ENCODE data around the gene MANEA.
"Not testable (repeated sequence)": the region's sequence is repeated elsewhere in the genome, so short reads cannot be mapped to it uniquely, and the experiment has no call there.

The MANEA gene

GRCh38 chr6:95569560-95569959 is 7.8 kb upstream of the MANEA start:
- no peaks in the 10 kb centered on the region for H3K27me3 Mint-ChIP-seq

GRCh38 chr6:95572098-95572497 is 5.2 kb upstream of the MANEA start:
- Mint-ChIP-seq H3K4me1 (peaks cover 9% of the 10 kb centered on the region), H3K36me3 (peaks cover 7% of the 10 kb centered on the region), H3K4me3 (no peak overlapping the region), H3K9me3 (no peaks in the 10 kb centered on the region), H3K27me3 (no peaks in the 10 kb centered on the region), H3K27ac (no peak overlapping the region)
- ATAC-seq (ENCODE audit: low read depth) (no peak), DNase-seq (ENCODE audit: low spot score in 2 of 2) (no peak)

More at GRCh38 chr6:95569560-95569959, 7.8 kb upstream of the MANEA start:
- no peak overlapping the region for H3K27ac Mint-ChIP-seq
- peaks cover 9% of the 10 kb centered on the region for H3K4me1 Mint-ChIP-seq
- no peak for ATAC-seq (ENCODE audit: low read depth)
- peaks cover 7% of the 10 kb centered on the region for H3K36me3 Mint-ChIP-seq
- no peak for DNase-seq (ENCODE audit: low spot score in 2 of 2)
- H3K4me3 Mint-ChIP-seq: no peak overlapping the region
- no peaks in the 10 kb centered on the region for H3K9me3 Mint-ChIP-seq

GRCh38 chr6:95574811-95575210 is 2.5 kb upstream of the MANEA start:
- H3K27ac Mint-ChIP-seq: no peak overlapping the region
- peaks cover 4% of the 10 kb centered on the region for H3K36me3 Mint-ChIP-seq
- no peaks in the 10 kb centered on the region for H3K27me3 Mint-ChIP-seq
- peaks cover 15% of the 10 kb centered on the region for H3K4me1 Mint-ChIP-seq
- no peak for DNase-seq (ENCODE audit: low spot score in 2 of 2)
- no peak for ATAC-seq (ENCODE audit: low read depth)
- H3K4me3 Mint-ChIP-seq: no peak overlapping the region
- no peaks in the 10 kb centered on the region for H3K9me3 Mint-ChIP-seq

GRCh38 chr6:95576218-95576997 is 927 bp upstream of the MANEA start:
- no peaks in the 10 kb centered on the region for H3K27me3 Mint-ChIP-seq

GRCh38 chr6:95576998-95577303 is 384 bp upstream of the MANEA start:
- H3K4me3 Mint-ChIP-seq: peak overlapping the region; percentile 96
- H3K4me1 Mint-ChIP-seq: peaks cover 11% of the 10 kb centered on the region
- DNase-seq (ENCODE audit: low spot score in 2 of 2) (no peak), ATAC-seq (ENCODE audit: low read depth) (no peak)
- no peaks in the 10 kb centered on the region for H3K9me3 Mint-ChIP-seq
- H3K27ac Mint-ChIP-seq: peak overlapping the region; percentile 95
- H3K27me3 Mint-ChIP-seq: no peaks in the 10 kb centered on the region
- peaks cover 5% of the 10 kb centered on the region for H3K36me3 Mint-ChIP-seq

More at GRCh38 chr6:95576218-95576997, 927 bp upstream of the MANEA start:
- Mint-ChIP-seq H3K27ac (peak overlapping the region; percentile 95), H3K4me1 (peaks cover 13% of the 10 kb centered on the region), H3K36me3 (peaks cover 5% of the 10 kb centered on the region), H3K4me3 (peak overlapping the region; percentile 96), H3K9me3 (no peaks in the 10 kb centered on the region)
- no peak for DNase-seq (ENCODE audit: low spot score in 2 of 2)
- no peak for ATAC-seq (ENCODE audit: low read depth)

GRCh38 chr6:95578106-95578410 is 723 bp downstream of the MANEA start:
- no peaks in the 10 kb centered on the region for H3K9me3 Mint-ChIP-seq
- peak; percentile 16 for ATAC-seq (ENCODE audit: low read depth)

GRCh38 chr6:95581073-95581472 is 3.7 kb downstream of the MANEA start:
- no peak for ATAC-seq (ENCODE audit: low read depth)
- H3K4me1 Mint-ChIP-seq: peaks cover 6% of the 10 kb centered on the region
- no peak overlapping the region for H3K4me3 Mint-ChIP-seq
- H3K27ac Mint-ChIP-seq: no peak overlapping the region
- peaks cover 3% of the 10 kb centered on the region for H3K9me3 Mint-ChIP-seq
- peaks cover 10% of the 10 kb centered on the region for H3K36me3 Mint-ChIP-seq
- no peak for DNase-seq (ENCODE audit: low spot score in 2 of 2)
- H3K27me3 Mint-ChIP-seq: no peaks in the 10 kb centered on the region

More at GRCh38 chr6:95578106-95578410, 723 bp downstream of the MANEA start:
- H3K27ac Mint-ChIP-seq: peak overlapping the region; percentile 95
- peaks cover 5% of the 10 kb centered on the region for H3K36me3 Mint-ChIP-seq
- peak overlapping the region; percentile 96 for H3K4me3 Mint-ChIP-seq
- peaks cover 11% of the 10 kb centered on the region for H3K4me1 Mint-ChIP-seq
- no peak for DNase-seq (ENCODE audit: low spot score in 2 of 2)
- no peaks in the 10 kb centered on the region for H3K27me3 Mint-ChIP-seq

GRCh38 chr6:95584226-95584625 is 6.9 kb downstream of the MANEA start:
- not testable (repeated sequence) for H3K27me3 Mint-ChIP-seq; ATAC-seq (ENCODE audit: low read depth); H3K9me3 Mint-ChIP-seq; DNase-seq (ENCODE audit: low spot score in 2 of 2); H3K27ac Mint-ChIP-seq; H3K4me3 Mint-ChIP-seq
- Mint-ChIP-seq H3K4me1 (peaks cover 10% of the 10 kb centered on the region), H3K36me3 (peaks cover 20% of the 10 kb centered on the region)

- H3K27ac Mint-ChIP-seq: no peak overlapping the region
- peaks cover 7% of the 10 kb centered on the region for H3K9me3 Mint-ChIP-seq
- H3K36me3 Mint-ChIP-seq: peaks cover 28% of the 10 kb centered on the region
- no peak overlapping the region for H3K4me3 Mint-ChIP-seq
- no peaks in the 10 kb centered on the region for H3K27me3 Mint-ChIP-seq
- DNase-seq (ENCODE audit: low spot score in 2 of 2): no peak
- no peak for ATAC-seq (ENCODE audit: low read depth)
- peaks cover 14% of the 10 kb centered on the region for H3K4me1 Mint-ChIP-seq
Observed at GRCh38 chr6:95587989-95588388, 10.7 kb downstream of the MANEA start.

GRCh38 chr6:95589067-95589466 is 11.7 kb downstream of the MANEA start:
- Mint-ChIP-seq H3K4me1 (peaks cover 19% of the 10 kb centered on the region), H3K36me3 (peaks cover 28% of the 10 kb centered on the region), H3K4me3 (no peak overlapping the region), H3K9me3 (peaks cover 7% of the 10 kb centered on the region), H3K27me3 (no peaks in the 10 kb centered on the region), H3K27ac (no peak overlapping the region)
- DNase-seq (ENCODE audit: low spot score in 2 of 2): no peak
- ATAC-seq (ENCODE audit: low read depth): no peak

GRCh38 chr6:95589826-95590570 is 12.7 kb downstream of the MANEA start:
- DNase-seq (ENCODE audit: low spot score in 2 of 2) (no peak), ATAC-seq (ENCODE audit: low read depth) (no peak)
- Mint-ChIP-seq H3K36me3 (peaks cover 23% of the 10 kb centered on the region), H3K4me3 (no peak overlapping the region), H3K9me3 (peaks cover 4% of the 10 kb centered on the region), H3K27ac (no peak overlapping the region), H3K4me1 (peaks cover 20% of the 10 kb centered on the region), H3K27me3 (no peaks in the 10 kb centered on the region)

GRCh38 chr6:95593025-95593424 is 15.7 kb downstream of the MANEA start:
- H3K27me3 Mint-ChIP-seq: no peaks in the 10 kb centered on the region
- H3K9me3 Mint-ChIP-seq: peaks cover 4% of the 10 kb centered on the region
- ATAC-seq (ENCODE audit: low read depth) (no peak), DNase-seq (ENCODE audit: low spot score in 2 of 2) (no peak)
- H3K4me3 Mint-ChIP-seq: no peak overlapping the region
- H3K4me1 Mint-ChIP-seq: peaks cover 12% of the 10 kb centered on the region
- H3K27ac Mint-ChIP-seq: no peak overlapping the region
- H3K36me3 Mint-ChIP-seq: peaks cover 14% of the 10 kb centered on the region

- Mint-ChIP-seq H3K27me3 (no peaks in the 10 kb centered on the region), H3K9me3 (peaks cover 4% of the 10 kb centered on the region), H3K4me3 (no peak overlapping the region), H3K4me1 (peaks cover 10% of the 10 kb centered on the region), H3K36me3 (peaks cover 18% of the 10 kb centered on the region), H3K27ac (no peak overlapping the region)
- DNase-seq (ENCODE audit: low spot score in 2 of 2): no peak
- no peak for ATAC-seq (ENCODE audit: low read depth)
Observed at GRCh38 chr6:95596021-95596420, 18.7 kb downstream of the MANEA start.

- H3K9me3 Mint-ChIP-seq: no peaks in the 10 kb centered on the region
- ATAC-seq (ENCODE audit: low read depth): no peak
- H3K4me1 Mint-ChIP-seq: no peaks in the 10 kb centered on the region
- no peaks in the 10 kb centered on the region for H3K27me3 Mint-ChIP-seq
- no peak overlapping the region for H3K4me3 Mint-ChIP-seq
- no peak for DNase-seq (ENCODE audit: low spot score in 2 of 2)
- H3K27ac Mint-ChIP-seq: no peak overlapping the region
- H3K36me3 Mint-ChIP-seq: peaks cover 14% of the 10 kb centered on the region
Observed at GRCh38 chr6:95599706-95600105, 22.4 kb downstream of the MANEA start.

- peaks cover 14% of the 10 kb centered on the region for H3K36me3 Mint-ChIP-seq
- no peaks in the 10 kb centered on the region for H3K27me3 Mint-ChIP-seq
- H3K27ac Mint-ChIP-seq: no peak overlapping the region
- no peak for DNase-seq (ENCODE audit: low spot score in 2 of 2)
- H3K9me3 Mint-ChIP-seq: no peaks in the 10 kb centered on the region
- H3K4me1 Mint-ChIP-seq: no peaks in the 10 kb centered on the region
- no peak for ATAC-seq (ENCODE audit: low read depth)
- no peak overlapping the region for H3K4me3 Mint-ChIP-seq
Observed at GRCh38 chr6:95601133-95601532, 23.8 kb downstream of the MANEA start.

All from memory B cell (primary cell).